Thyroid gland (tissue), 4 donors: ENCODE data around the gene ADGRF5.

Experiments
- POLR2A ChIP-seq, 2 donors: fragments of 450-650 bp; IDR thresholded peaks; one replicate each; pipeline ENCODE4 v1.6.1; 2017; ENCODE audit warnings: antibody characterized with exemption in 2 of 2, mild to moderate bottlenecking in 2 of 2, moderate library complexity in 1 of 2
- TF ChIP-seq, protein P1 (sequence below), 6 experiments: fragments of 200-600 bp in 3 of 6; fragments of 450-650 bp in 3 of 6; sonication (generic) in 3 of 6; IDR thresholded peaks; one replicate each; pipeline ENCODE4 v1.5.1; 2016 to 2019; ENCODE audit warnings: antibody characterized with exemption in 6 of 6, mild to moderate bottlenecking in 2 of 6, inconsistent platforms in 1 of 6, moderate library complexity in 1 of 6

DNA sequence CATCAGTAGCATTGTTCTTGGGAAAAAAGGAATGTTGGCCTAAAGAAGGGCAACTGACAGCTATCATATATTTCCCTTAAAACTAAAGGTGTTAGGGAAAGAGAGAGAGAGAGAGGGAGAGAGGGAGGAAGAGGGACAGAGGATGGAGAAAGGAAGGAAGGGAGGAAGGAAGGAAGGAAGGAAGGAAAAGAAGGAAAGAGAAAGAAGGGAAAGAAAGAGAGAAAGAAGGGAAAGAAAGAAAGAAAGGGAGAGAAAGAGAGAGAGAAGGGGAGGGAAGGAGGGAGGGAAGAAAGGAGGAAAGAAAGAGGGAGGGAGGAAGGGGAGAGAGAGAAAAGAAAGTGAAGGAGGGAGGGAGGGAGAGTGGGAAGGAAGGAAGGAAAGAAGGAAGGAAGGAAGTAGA, 37.7 kb upstream of the ADGRF5 start:
- TF ChIP-seq, protein P1, sequence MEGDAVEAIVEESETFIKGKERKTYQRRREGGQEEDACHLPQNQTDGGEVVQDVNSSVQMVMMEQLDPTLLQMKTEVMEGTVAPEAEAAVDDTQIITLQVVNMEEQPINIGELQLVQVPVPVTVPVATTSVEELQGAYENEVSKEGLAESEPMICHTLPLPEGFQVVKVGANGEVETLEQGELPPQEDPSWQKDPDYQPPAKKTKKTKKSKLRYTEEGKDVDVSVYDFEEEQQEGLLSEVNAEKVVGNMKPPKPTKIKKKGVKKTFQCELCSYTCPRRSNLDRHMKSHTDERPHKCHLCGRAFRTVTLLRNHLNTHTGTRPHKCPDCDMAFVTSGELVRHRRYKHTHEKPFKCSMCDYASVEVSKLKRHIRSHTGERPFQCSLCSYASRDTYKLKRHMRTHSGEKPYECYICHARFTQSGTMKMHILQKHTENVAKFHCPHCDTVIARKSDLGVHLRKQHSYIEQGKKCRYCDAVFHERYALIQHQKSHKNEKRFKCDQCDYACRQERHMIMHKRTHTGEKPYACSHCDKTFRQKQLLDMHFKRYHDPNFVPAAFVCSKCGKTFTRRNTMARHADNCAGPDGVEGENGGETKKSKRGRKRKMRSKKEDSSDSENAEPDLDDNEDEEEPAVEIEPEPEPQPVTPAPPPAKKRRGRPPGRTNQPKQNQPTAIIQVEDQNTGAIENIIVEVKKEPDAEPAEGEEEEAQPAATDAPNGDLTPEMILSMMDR (IDR thresholded peaks at IDR 0.05): no peak
- TF ChIP-seq POLR2A (IDR thresholded peaks at IDR 0.05): no peak
